HG03045 (cell line): Measurements from ENCODE around the gene NPRL2.

Experiments used
- ATAC-seq: cut with Tn5 transposase; IDR thresholded peaks from one replicate; pipeline ENCODE4 v1.9.1; 2021; ENCODE audit warnings: mild to moderate bottlenecking, moderate library complexity; ENCODE audit not compliant: unreplicated experiment

Gene NPRL2

GRCh38 chr3:50327943-50328691 is 22.5 kb downstream of the NPRL2 start, which contains the start of gene TUSC2:
TSS of gene TUSC2 (minus strand) at chr3:50328223. CDS start at chr3:50328099, 124 bp downstream.
- ATAC-seq: peak; percentile 86

DNA sequence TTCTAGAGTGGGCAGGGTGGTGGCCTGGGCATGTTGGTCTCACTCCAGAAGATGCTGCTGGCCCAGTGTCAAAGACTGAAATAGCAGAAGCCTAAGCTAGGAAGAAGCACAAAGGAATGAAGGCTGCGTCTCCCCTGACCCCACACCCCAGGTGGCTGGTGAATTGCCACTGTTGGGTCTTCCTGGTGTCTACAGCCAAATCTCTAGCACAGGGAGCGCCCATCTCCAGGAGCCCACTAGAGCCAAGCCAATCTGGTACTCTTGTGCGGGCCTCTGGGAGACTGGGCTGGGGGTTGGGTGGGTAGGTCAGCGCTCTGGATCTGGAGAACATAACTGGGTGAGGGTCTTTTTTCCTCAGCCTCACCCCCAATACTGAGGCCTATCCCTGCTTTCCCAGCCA is 23.4 kb downstream of the NPRL2 start:
- no peak for ATAC-seq

DNA sequence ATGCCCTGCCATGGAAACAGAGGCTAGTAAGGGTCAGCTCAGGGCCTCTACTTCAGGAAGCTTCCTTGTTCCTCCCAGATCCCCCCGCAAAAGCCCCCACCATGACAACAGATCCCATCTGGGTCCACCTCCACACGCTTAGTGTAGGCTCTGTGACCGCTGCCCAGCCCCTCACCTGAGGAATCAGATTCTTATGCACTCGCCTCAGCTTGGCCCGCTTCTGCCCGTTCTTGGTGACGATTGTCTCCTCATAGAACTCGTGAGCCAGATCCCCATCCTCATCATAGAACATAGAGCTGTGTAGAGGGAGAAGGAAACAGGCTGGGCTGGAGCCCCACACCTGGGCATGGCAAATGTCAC is 24.4 kb downstream of the NPRL2 start:
- ATAC-seq: no peak

GRCh38 chr3:50325497-50326181 is 24.9 kb downstream of the NPRL2 start:
- no peak for ATAC-seq

DNA sequence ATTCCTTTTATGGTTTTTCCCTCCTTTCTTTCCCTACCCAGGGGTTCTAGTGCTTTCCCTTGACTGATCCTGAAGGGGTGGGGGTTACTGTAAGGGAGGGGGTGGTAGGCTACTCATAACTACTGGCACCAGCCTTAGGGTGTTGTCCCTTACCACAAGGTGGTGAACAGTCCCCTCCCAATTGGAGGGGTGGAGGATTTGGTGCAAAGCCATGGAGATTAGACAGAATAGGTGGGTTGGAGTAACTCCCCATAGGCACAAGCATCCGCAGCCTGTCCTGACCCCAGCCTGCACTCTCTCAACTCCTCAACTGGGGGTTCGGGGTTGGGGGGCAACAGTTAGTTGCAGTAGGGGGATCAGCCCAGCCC is 25.5 kb downstream of the NPRL2 start:
- no peak for ATAC-seq

DNA sequence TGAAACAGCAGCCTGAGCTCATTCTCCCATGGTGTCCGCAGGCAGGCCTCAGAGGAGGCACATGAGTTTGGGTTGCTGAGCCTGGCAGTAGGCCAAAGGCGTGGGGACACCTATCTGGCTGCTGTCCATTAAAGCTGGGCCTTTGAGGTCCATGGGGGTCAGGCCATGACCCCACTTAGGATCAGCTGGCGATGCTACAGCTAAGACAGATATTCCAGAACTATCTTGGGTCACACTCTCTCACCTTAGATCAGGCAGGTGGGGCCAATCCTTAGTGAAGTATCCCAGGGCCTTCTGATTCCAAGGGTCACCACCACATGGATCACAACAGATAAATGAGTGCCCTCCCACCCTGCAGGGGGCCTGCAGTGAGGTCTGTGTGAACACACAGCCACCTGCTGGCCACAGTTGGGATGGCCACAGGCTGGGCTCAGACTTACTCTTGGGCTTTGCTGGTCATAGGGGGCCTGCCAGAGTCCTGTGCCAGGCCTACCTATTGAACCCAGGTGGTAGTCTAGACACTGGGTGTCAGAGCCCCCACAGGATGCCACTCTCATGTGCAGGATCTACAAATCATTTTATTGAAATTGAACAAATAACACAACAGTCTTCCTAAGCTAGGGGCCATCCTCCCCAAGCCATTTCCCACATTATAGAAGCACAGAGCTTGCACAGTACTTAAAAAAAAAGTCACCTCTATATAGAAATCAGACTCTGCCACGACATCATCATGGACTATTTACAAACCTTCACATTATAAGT is 26.0 kb downstream of the NPRL2 start:
- ATAC-seq: no peak

DNA sequence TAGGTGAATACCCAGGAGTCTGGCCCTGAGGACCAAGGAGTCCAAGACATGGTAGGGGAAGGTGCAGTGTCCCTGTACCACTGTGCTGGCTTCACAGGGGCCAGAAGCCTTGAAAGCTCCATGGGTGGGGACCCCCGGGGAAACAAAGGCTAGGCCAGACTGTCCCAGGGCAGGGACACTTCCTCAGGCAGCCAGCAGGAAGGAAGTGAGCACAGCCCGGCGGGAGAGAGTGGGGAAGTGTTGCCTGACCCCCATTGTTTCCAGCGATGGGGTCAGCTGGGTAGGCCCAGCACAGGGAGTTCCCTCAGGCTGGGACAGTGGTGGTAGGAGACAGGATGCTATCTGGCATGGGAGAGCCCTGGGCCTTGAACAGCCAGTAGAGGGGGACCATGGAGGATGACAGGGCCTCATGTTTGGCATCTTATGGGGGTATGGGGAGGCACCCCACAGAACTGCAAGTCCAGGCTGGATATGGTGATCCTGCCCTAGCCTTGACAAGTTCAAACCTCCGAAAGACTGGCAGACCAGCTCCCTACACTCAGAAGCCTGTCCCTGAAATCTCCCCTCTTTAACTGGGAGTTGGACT is 26.9 kb downstream of the NPRL2 start:
- no peak for ATAC-seq

- no peak for ATAC-seq
These were observed 27.4 kb downstream of the NPRL2 start for GRCh38 chr3:50323092-50323600.

GRCh38 chr3:50322386-50323091 is 28.0 kb downstream of the NPRL2 start, which contains the start of gene HYAL2:
TSS of gene HYAL2 (minus strand) at chr3:50322745. CDS start at chr3:50320489, 2,256 bp downstream.
- no peak for ATAC-seq

DNA sequence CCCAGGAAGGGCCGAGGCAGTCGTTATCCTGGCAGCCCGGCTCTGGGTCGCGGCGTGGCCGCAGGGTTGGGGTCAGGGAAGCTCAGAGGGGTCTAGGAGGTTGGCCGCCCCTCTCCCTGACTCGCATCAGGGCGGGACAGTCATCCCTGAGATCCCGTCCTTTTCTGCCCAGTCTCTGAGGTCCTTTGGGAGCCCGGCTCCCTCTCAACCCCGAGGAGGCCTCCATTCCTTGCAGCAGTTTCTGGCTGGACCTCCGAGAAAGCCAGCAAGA is 28.5 kb downstream of the NPRL2 start:
- no peak for ATAC-seq

DNA sequence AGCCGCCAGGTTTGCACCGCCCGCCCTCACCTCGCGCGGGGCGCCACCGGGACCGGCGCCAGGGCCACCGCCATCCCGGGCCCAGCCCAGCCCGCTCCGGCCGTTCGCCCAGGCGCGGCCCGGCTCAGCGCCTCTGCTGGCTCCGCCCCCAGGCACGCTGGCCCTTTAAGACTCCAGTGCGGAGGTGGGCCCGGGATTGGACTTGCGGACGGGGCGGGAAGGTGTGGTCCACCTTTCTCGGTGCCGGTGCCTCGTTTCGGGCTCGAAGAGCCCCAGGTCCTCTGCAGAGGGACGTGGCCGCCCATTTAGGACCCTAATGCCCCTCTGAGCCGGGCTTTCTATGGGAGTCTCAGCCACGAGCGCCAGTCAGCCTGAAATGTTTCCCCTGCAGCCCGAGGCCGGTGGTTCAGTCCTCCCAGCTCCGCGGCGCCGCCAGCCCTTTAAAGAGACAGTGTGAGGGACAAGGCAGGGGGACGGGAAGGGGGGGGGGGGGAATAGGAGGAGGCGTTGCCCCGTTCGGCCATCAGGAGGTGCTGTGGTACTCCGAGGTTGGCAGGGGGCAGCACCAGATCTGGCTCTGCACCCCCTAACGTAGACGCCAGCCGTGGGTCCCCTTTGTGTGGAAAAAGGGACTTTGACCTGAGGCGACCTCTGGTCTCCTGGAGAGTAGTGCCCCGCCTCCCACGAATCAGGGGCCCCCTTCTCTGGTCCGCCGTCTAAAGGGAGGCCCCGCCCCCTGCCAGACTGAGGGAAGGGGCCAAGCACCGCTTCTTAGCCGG is 29.1 kb downstream of the NPRL2 start:
- peak; percentile 75 for ATAC-seq

GRCh38 chr3:50320853-50321335 is 29.7 kb downstream of the NPRL2 start:
- peak; percentile 50 for ATAC-seq

- ATAC-seq: no peak
These were observed 30.5 kb downstream of the NPRL2 start for GRCh38 chr3:50319894-50320625.

DNA sequence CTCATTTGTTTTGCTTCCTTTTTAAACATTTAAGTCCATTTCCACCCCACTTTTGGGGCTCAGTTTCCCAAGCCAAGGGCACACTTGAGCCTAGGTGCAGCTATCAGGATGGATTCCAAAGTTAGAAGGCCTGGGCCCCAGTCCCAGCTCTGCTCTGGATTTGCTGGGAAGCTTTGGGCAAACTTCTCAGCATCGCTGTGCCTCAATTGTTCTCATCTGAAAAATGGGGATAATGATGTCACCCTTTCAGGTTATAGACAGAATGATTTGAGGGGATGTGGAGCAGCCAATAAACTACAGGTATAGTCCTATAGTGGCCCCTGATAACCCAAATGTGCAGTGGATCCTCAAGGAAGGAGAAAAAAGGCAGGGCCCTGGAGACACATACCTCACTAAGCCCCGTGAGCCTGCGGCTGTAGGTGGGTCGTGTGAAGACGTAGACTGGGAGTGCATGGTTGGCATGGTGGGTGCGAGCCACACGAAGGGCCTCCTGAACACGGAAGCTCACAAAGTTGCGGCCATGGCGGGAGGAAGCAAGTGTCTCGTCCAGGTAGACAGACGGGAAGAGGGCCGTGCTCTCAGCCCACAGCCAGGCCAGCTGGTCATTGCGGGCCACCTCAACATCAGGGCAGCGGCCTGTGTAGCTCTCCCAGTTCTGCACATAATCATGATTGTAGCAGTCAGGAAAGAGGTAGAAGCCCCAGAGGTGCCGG is 31.2 kb downstream of the NPRL2 start:
- ATAC-seq: no peak

- no peak for ATAC-seq
These were observed 32.0 kb downstream of the NPRL2 start for GRCh38 chr3:50318615-50319014.

- ATAC-seq: no peak
These were observed 32.4 kb downstream of the NPRL2 start for GRCh38 chr3:50318163-50318562.

DNA sequence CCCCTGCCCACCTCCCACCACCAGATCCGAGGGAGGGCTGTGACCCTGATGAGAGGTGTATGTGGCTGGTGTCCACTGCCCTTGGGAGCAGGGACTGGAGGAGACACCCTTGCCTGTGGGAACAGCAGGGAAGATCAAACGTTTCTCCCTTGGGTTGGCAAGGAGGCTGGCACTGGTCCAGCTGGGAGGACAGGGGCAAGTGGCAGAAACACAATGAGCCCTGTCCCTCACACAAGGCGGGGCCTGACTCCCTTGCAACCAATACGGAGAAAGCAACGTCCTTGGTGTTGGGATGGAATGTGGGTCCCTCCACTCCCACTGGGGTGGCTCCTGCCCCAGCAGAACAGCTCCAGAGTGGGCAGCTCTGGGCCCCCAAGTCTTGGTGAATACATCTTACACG is 33.3 kb downstream of the NPRL2 start:
- no peak for ATAC-seq

- ATAC-seq: no peak
These were observed 33.8 kb downstream of the NPRL2 start for GRCh38 chr3:50316657-50317242.
